Naive B cell (primary cell): ENCODE measurements around the gene NOC2L. TPM values are rescaled to one million over a fixed set of nuclear protein-coding genes. Genes with fewer than 3 reads are reported as not detected.
A peak's percentile ranks its signal among the peaks of the same experiment; 100 is the strongest.

ENCODE experiments used
- ATAC-seq, 2 donors: fragments of 150-1000 bp; cut with Tn5 transposase; 2 replicates each; pipeline ENCODE4 v1.10.0; 2021; ENCODE audit warnings: low read depth in 2 of 2, mild to moderate bottlenecking in 2 of 2, moderate library complexity in 2 of 2
- DNase-seq: peaks from one replicate; pipeline ENCODE4 v3.0.0; 2022
- H3K27ac Mint-ChIP-seq, 6 donors: one replicate each; pipeline ENCODE4 v1.8.0; 2020 to 2022; ENCODE audit warnings: mild to moderate bottlenecking in 6 of 6, mixed read lengths in 6 of 6, moderate library complexity in 5 of 6, inconsistent platforms in 2 of 6
- H3K27me3 Mint-ChIP-seq, 3 donors: one replicate each; pipeline ENCODE4 v1.8.0; 2021 to 2022; ENCODE audit warnings: mixed read lengths in 3 of 3, mild to moderate bottlenecking in 1 of 3
- H3K36me3 Mint-ChIP-seq, 2 donors: one replicate each; pipeline ENCODE4 v1.8.0; 2020 to 2022; ENCODE audit warnings: mixed read lengths in 2 of 2, inconsistent platforms in 1 of 2, mild to moderate bottlenecking in 1 of 2
- H3K4me1 Mint-ChIP-seq, 3 donors: one replicate each; pipeline ENCODE4 v1.8.0; 2020 to 2022; ENCODE audit warnings: mixed read lengths in 3 of 3, inconsistent platforms in 1 of 3, mild to moderate bottlenecking in 1 of 3, moderate library complexity in 1 of 3
- H3K4me3 Mint-ChIP-seq, 8 donors: one replicate each; pipeline ENCODE4 v1.8.0; 2020 to 2022; ENCODE audit warnings: mild to moderate bottlenecking in 8 of 8, mixed read lengths in 8 of 8, moderate library complexity in 8 of 8, inconsistent platforms in 2 of 8
- H3K9me3 Mint-ChIP-seq, 7 donors: one replicate each; pipeline ENCODE4 v1.8.0; 2020 to 2022; ENCODE audit warnings: mixed read lengths in 7 of 7, mild to moderate bottlenecking in 5 of 7, inconsistent platforms in 2 of 7, moderate library complexity in 1 of 7
- polyA plus RNA-seq, 6 donors: library from polyadenylated mRNA; unstranded; fragments of 300-500 nt; fragmentation: Illumina TruSeq; gene quantifications; one replicate each; pipeline ENCODE4 v1.2.3, GENCODE V29; 2021; ENCODE audit warnings: low read depth in 6 of 6

NOC2L gene
- polyA plus RNA-seq, 6 donors from 2014 or later: 50.8 to 78.2 (median 60.4) TPM

DNA sequence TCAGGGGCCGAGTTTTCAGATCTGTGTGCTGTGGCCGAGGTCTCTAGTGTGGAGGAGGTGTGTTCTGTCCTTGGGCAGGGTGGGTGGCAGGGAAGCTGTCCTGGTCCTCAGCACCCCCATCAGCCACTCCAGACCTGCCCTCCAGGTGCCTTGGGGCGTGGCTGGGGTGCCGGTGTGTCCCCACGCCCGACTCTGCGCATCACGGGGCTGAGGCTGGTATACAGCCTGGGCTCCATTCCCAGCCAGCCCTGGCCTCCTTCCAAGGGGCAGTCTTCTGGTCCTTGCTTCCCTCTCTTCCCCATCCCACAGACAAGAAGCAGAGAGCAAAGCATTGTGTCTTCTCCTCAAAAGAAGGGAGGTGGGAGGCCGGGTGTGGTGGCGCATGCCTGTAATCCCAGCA is 31.3 kb downstream of the NOC2L start:
- no peaks in the 10 kb centered on the region for H3K9me3 Mint-ChIP-seq
- H3K27ac Mint-ChIP-seq: no peak overlapping the region
- H3K4me1 Mint-ChIP-seq: peaks cover 5 to 20% (median 19%) of the 10 kb centered on the region in 3 donors
- H3K36me3 Mint-ChIP-seq: no peaks in the 10 kb centered on the region
- DNase-seq (no peak), ATAC-seq (no peak)
- H3K27me3 Mint-ChIP-seq: peaks cover 15 to 64% (median 56%) of the 10 kb centered on the region in 3 donors
- H3K4me3 Mint-ChIP-seq: peak overlapping the region in 3 of 8 donors; percentile 2 to 63 (median 23)

DNA sequence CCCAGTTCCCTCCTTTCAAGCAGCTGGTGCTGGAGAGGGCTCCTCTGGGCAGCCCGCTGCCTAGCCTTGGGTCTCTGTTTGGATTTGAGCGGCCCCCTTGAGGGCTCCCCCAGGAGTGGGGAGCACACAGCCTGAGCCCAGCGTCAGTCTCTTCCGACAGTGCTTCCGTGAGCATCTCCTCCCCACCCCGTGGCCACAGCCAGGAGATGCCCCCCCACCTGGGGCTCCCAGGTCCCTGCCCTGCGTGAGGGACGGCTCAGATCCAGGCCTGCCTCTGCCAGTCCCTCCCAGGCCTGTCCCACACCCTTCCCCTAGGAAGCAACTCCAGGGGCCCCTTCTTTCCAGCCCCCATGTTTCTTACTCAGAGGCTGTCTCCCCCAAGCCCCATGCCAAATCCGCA is 31.8 kb downstream of the NOC2L start:
- no peak for ATAC-seq
- Mint-ChIP-seq H3K4me1 (peaks cover 5 to 22% (median 20%) of the 10 kb centered on the region in 3 donors), H3K27me3 (peaks cover 15 to 64% (median 51%) of the 10 kb centered on the region in 3 donors), H3K4me3 (peak overlapping the region in 2 of 8 donors; percentile 2 to 23), H3K9me3 (no peaks in the 10 kb centered on the region), H3K27ac (no peak overlapping the region), H3K36me3 (no peaks in the 10 kb centered on the region)
- no peak for DNase-seq

DNA sequence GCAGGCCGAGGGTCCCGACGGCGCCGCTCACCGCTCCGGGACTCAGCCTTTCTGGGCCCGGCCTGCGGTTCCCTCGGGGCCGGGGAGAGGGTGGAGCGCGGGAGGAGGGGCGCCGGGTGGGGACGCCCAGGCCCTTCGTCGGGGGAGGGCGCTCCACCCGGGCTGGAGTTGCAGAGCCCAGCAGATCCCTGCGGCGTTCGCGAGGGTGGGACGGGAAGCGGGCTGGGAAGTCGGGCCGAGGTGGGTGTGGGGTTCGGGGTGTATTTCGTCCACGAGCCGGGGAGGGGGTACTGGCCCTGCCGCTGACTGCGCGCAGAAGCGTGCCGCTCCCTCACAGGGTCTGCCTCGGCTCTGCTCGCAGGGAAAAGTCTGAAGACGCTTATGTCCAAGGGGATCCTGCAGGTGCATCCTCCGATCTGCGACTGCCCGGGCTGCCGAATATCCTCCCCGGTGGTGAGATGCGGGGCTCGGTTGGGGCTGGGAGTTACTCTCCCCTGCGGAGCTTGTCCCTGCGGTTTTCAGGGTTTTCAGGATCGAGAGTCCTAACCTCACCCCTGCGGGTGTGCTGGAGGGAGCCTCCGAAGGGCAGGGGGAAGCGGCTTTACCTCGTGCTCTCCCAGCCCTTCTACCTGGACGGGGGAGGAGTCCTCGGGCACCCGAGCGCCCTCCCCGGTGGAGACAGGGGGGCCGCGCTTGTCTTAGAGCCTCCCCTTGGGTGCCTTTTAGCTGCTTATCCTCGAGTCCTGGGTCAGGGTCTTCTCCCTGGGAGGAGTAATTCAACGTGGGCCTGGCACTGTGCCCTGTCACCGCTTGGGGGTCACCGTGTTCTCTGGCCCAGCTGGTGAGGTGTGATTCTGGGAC is 33.3 kb downstream of the NOC2L start:
- Mint-ChIP-seq H3K9me3 (peaks cover 0 to 2% (median 0%) of the 10 kb centered on the region in 7 donors), H3K36me3 (no peaks in the 10 kb centered on the region), H3K4me3 (peak overlapping the region; percentile 40 to 81 (median 66)), H3K4me1 (peaks cover 11 to 22% (median 20%) of the 10 kb centered on the region in 3 donors), H3K27me3 (peaks cover 22 to 69% (median 54%) of the 10 kb centered on the region in 3 donors), H3K27ac (no peak overlapping the region)
- DNase-seq: no peak
- peak in 1 of 2 donors; percentile 11 for ATAC-seq

DNA sequence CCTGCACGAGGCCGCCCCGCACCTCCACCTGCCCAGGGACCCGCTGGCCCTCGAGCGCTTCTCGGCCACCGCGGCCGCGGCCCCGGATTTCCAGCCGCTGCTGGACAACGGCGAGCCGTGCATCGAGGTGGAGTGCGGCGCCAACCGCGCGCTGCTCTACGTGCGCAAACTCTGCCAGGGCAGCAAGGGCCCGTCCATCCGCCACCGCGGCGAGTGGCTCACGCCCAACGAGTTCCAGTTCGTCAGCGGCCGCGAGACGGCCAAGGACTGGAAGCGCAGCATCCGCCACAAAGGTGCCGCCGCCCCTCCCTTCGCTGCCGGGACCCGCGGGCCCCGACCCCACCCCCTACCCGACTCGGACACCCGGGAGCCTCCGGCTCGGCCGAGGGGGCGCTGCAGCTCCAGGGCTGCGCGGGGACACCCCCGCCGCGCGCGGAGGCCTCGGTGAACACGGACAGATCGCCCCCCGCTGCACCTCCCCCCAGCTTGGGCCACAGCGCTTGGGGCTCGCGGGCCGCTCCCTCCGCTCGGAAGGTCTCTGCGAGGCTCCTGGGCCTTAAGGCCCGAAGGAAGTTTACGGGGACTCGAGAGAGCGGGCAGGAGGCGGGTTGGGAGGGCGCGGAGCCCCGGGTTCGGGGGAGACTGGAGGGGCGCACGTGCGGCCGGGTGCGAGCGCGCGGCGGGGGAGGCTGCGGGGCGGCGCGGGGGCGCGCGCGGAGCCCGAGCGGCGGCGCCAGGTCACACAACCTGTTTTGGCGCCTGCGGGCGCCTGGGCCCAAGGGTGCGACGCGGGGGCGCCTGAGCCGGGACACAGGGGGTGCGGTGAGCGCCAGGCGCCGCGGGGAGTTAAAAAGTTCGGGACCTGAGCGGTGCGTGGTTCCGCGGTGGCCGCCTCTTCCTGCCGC is 34.1 kb downstream of the NOC2L start:
- peaks cover 30 to 78% (median 62%) of the 10 kb centered on the region in 3 donors for H3K27me3 Mint-ChIP-seq
- peak; percentile 9 to 24 for ATAC-seq

DNA sequence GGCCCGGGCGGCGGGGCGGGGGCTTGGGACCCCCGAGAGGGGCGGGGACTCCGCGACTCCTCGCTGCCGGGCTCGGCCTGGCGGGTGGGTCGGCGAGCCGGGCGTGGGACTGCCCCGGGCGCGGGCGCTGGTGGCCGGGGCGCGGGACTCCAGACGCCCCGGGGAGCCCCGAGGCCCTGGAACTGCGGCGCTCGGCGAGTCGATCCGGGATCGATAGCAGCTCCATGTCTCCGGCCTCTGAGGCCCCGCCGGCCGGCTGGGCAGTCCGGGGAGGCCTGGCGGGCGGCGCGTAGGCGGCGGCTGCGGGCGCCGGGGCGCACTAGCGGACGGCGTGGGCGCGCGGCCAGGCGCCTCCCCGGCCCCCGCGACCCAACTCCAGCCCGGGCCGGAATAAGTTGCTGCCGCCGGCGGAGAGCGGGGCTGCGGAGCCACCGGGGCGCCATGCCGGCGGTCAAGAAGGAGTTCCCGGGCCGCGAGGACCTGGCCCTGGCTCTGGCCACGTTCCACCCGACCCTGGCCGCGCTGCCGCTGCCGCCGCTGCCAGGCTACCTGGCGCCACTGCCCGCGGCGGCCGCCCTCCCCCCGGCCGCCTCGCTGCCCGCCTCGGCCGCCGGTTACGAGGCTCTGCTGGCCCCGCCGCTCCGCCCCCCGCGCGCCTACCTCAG is 34.9 kb downstream of the NOC2L start:
- Mint-ChIP-seq H3K9me3 (peaks cover 0 to 2% (median 0%) of the 10 kb centered on the region in 7 donors), H3K27ac (no peak overlapping the region), H3K36me3 (no peaks in the 10 kb centered on the region), H3K4me3 (peak overlapping the region in 3 of 8 donors; percentile 68 to 75 (median 68)), H3K4me1 (peaks cover 15 to 26% (median 25%) of the 10 kb centered on the region in 3 donors), H3K27me3 (peaks cover 30 to 78% (median 56%) of the 10 kb centered on the region in 3 donors)
- DNase-seq (no peak), ATAC-seq (peak; percentile 8 to 12)

More for the DNA sequence above, 34.1 kb downstream of the NOC2L start:
- Mint-ChIP-seq H3K4me3 (peak overlapping the region in 7 of 8 donors; percentile 57 to 82 (median 67)), H3K9me3 (peaks cover 0 to 2% (median 0%) of the 10 kb centered on the region in 7 donors), H3K27ac (no peak overlapping the region), H3K4me1 (peaks cover 15 to 26% (median 25%) of the 10 kb centered on the region in 3 donors), H3K36me3 (no peaks in the 10 kb centered on the region)
- no peak for DNase-seq

DNA sequence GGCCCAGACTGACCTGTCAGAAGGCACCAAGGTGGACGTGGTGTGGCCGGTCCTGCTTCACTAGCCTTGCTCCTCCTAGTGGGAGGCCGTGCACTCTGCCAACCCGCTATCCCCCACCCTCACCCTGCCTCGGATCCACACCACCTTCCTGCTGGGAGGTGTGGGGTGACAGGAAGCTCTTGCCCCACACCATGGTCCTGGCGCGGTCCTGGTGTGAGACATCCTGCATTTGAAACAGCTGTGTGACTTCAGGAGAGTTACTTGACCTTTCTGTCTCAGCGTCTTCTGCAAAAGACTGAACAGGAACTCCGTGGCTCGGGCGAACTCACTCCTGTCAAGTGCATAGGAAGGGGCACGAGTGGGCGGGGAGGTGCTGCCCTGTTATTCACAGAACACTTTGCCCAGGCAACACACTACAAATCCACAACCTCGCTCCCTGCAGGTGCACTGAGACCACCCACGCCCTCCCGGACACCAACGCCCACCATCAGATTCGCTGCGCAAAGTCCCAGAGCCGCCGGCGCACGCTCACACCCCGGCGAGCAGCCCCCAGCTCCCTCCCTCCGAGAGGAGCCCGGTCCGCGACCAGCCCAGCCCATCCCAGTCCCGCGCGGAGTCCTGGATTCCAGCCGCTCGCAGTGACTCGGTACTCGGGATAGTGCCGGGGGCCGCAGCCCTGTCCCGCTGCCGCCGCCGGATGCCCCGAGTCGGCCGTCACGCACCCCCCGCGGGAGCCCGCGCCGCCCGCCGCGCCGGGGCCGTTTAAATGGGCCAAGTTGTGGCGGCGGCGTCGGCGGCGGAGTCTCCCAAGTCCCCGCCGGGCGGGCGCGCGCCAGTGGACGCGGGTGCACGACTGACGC is 35.7 kb downstream of the NOC2L start, which contains the start of gene SAMD11:
Gene SAMD11, plus strand, starts transcription at position 793 of the 860 bp plus-strand sequence. CDS start 509 bp downstream, outside the sequence.
- DNase-seq: peak; percentile 60
- peak; percentile 35 to 38 for ATAC-seq
- Mint-ChIP-seq H3K36me3 (no peaks in the 10 kb centered on the region), H3K4me3 (peak within 1 kb of the TSS; percentile 70 to 93 (median 88)), H3K4me1 (peaks cover 15 to 26% (median 25%) of the 10 kb centered on the region in 3 donors), H3K27ac (peak within 1 kb of the TSS in 1 of 6 donors; percentile 59), H3K27me3 (peaks cover 34 to 78% (median 61%) of the 10 kb centered on the region in 3 donors), H3K9me3 (peaks cover 0 to 2% (median 0%) of the 10 kb centered on the region in 7 donors)

DNA sequence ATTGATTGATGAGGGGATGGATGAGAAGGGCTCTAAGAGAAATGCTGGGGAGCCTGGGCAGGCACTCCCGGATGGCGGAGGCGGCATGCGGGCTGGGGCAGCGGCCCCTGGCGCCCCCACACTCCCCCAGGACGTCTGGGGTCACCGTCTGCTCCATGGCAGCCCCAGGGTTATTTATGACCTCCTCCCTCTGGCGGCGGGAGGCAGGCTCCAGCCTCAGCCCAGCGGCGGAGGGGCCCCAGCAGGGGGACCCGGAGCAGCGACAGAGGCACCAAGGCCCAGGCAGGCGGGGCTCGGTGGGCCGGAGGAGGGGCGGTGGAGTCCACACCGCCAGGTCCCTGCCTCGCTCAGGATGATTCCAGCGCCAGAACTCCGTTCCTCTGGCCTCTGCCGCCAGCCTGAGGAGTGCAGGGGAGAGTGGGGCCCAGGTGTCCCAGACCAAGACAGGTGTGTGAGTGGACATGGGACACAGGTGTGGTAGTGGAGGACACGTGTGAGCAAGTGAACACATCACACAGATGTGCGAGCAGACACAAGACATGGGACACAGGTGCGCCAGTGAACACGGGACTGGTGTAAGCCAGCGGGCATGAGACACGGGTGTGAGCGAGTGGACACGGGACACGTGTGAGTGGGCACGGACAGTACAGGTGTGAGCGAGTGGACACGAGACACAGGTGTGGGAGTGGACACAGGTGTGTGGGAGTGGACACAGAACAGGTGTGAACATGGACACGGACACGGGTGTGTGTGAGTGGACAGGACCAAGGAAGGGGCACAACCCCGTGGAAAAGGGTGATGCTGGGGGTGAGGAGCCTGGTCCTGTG is 37.8 kb downstream of the NOC2L start:
- ATAC-seq: peak; percentile 59 to 60
- Mint-ChIP-seq H3K4me3 (peak overlapping the region in 6 of 8 donors; percentile 47 to 82 (median 71)), H3K36me3 (no peaks in the 10 kb centered on the region), H3K27ac (peak overlapping the region in 3 of 6 donors; percentile 36 to 95 (median 79)), H3K9me3 (peaks cover 0 to 2% (median 0%) of the 10 kb centered on the region in 7 donors), H3K4me1 (peaks cover 15 to 24% (median 24%) of the 10 kb centered on the region in 3 donors), H3K27me3 (peaks cover 31 to 76% (median 56%) of the 10 kb centered on the region in 3 donors)
- no peak for DNase-seq

DNA sequence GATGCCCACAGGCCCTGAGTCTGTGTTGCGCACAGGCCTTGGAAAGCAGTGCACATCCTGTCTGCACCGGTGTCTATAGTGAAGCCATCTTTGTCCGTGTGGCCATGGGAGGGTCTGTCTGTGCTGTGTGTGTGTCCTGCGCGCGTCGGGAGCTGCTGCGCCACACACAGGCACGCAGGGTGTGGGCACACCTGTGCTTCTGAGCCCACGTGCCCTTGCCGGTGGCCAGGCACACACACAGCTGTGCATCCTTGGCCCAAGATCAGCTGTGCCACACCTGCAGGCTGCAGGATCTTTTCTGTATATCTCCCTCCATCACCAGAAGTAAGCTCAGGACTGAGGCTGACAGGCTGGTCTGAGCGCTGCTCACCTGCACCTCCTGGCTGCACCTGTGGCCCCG is 38.5 kb downstream of the NOC2L start:
- Mint-ChIP-seq H3K27me3 (peaks cover 30 to 76% (median 54%) of the 10 kb centered on the region in 3 donors), H3K4me3 (peak overlapping the region in 2 of 8 donors; percentile 18 to 51), H3K36me3 (no peaks in the 10 kb centered on the region), H3K4me1 (peaks cover 15 to 18% (median 18%) of the 10 kb centered on the region in 3 donors), H3K9me3 (peaks cover 0 to 2% (median 0%) of the 10 kb centered on the region in 7 donors), H3K27ac (no peak overlapping the region)
- DNase-seq (no peak), ATAC-seq (no peak)

DNA sequence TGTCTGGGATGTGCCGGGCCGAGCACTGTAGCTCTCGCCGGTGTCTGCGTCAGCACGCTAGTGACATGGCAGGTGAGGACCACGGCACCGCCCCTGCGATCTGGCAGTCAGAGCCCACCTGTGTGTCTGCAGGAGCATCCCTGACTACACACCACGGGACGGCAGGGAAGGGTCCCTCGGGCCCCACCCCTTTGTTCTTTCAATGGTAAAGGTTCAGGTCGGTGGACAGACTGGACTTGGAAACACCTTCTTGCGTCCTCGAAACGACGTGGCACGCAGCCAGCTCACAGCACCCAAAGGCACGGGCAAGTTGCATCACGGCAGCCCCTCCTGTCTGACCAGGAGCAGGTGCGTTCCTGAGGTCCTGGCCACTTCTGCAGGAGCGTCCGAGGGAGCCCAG is 39.0 kb downstream of the NOC2L start:
- Mint-ChIP-seq H3K36me3 (no peaks in the 10 kb centered on the region), H3K9me3 (peaks cover 0 to 2% (median 0%) of the 10 kb centered on the region in 7 donors), H3K4me1 (peaks cover 15 to 18% (median 18%) of the 10 kb centered on the region in 3 donors), H3K27ac (no peak overlapping the region), H3K4me3 (no peak overlapping the region), H3K27me3 (peaks cover 35 to 81% (median 54%) of the 10 kb centered on the region in 3 donors)
- DNase-seq (no peak), ATAC-seq (no peak)

DNA sequence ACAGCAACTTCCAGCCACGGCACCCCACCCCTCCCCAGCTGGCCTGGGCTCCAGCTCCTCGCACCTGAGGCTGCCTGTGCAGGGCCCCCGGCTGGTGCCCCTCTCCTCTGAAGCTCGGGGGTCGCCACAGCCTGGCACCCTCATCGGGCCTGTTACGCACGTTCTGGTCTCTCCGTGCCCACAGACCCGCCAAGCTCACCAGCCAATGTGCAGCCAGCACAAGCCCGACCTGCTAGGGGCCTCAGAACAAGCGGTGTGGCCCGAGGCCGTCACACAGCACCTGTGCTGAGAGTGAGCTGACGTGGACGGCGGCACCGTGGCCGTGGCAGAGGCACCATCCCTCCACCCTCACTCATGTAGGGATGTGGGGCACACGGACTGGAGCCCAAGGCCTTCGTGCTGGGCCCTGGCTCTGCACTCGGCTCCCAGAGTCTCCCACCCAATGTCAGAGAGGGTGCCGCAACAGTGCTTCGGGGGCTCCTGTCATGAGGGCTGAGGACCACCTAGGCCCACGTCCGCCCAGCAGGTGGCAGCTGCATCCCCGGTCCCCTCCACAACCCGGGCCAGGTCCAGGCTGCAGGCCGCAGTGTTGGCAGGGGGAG is 39.7 kb downstream of the NOC2L start:
- Mint-ChIP-seq H3K36me3 (no peaks in the 10 kb centered on the region), H3K4me1 (peaks cover 15 to 18% (median 18%) of the 10 kb centered on the region in 3 donors), H3K9me3 (peaks cover 0 to 2% (median 0%) of the 10 kb centered on the region in 7 donors), H3K27ac (no peak overlapping the region), H3K4me3 (no peak overlapping the region), H3K27me3 (peaks cover 36 to 88% (median 54%) of the 10 kb centered on the region in 3 donors)
- no peak for DNase-seq
- no peak for ATAC-seq

DNA sequence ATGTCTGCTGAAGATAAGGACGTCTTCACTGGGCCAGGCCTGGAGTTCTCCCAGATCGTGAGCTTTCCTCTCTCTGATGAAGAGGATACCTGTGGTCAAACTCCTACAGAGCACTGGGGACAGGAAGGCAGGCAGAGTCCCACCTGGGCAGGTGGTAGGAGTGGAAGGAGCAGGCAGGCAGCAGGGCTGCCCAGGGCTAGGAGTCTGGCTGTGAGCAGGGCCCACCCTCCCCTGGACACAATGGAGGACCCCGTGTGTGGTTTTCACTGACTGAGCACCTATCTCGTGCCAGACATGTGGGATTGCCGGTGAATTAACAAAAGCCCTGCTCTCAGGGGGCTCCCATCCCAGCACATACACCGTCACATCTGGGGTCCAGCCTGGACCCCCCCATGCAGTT is 40.2 kb downstream of the NOC2L start:
- H3K36me3 Mint-ChIP-seq: no peaks in the 10 kb centered on the region
- no peak for DNase-seq
- H3K27ac Mint-ChIP-seq: no peak overlapping the region
- H3K9me3 Mint-ChIP-seq: peaks cover 0 to 2% (median 0%) of the 10 kb centered on the region in 7 donors
- no peak for ATAC-seq
- H3K4me1 Mint-ChIP-seq: peaks cover 15 to 18% (median 18%) of the 10 kb centered on the region in 3 donors
- peaks cover 36 to 93% (median 57%) of the 10 kb centered on the region in 3 donors for H3K27me3 Mint-ChIP-seq
- peak overlapping the region in 1 of 8 donors; percentile 15 for H3K4me3 Mint-ChIP-seq
